ENCODE data around the gene DVL2.

- TF ChIP-seq CTCF (IDR thresholded peaks at IDR 0.05; ENCODE audit: insufficient read depth, low read length, poor library complexity, severe bottlenecking) (no peak), EZH2phosphoT487 (conservative IDR thresholded peaks at IDR 0.05; ENCODE audit: low read length) (no peak)
These were observed 25.8 kb upstream of the DVL2 start for GRCh38 chr17:7260151-7260550.
